Ishikawa (cell line): ENCODE measurements around the gene VTI1A.

Source experiments
- CEBPB ChIP-seq: IDR thresholded peaks from 2 replicates; pipeline ENCODE4 v1.6.1; 2012
- CREB1 ChIP-seq: IDR thresholded peaks from 2 replicates; pipeline ENCODE4 v1.6.1; 2012; ENCODE audit warnings: low read depth
- EGR1 ChIP-seq: IDR thresholded peaks from 2 replicates; pipeline ENCODE4 v1.6.1; 2012
- EP300 ChIP-seq: IDR thresholded peaks from 2 replicates; pipeline ENCODE4 v1.6.1; 2012; ENCODE audit warnings: borderline replicate concordance
- FOXM1 ChIP-seq: IDR thresholded peaks from 2 replicates; pipeline ENCODE4 v1.6.1; 2012; ENCODE audit warnings: low read depth, borderline replicate concordance
- NFIC ChIP-seq: IDR thresholded peaks from 2 replicates; pipeline ENCODE4 v1.6.1; 2012
- RAD21 ChIP-seq: IDR thresholded peaks from 2 replicates; pipeline ENCODE4 v1.6.1; 2012; ENCODE audit warnings: low read depth
- TAF1 ChIP-seq: IDR thresholded peaks from 2 replicates; pipeline ENCODE4 v1.6.1; 2012; ENCODE audit warnings: low read depth, mild to moderate bottlenecking
- TCF12 ChIP-seq: IDR thresholded peaks from 2 replicates; pipeline ENCODE4 v1.6.1; 2012; ENCODE audit warnings: low read depth
- TEAD4 ChIP-seq: IDR thresholded peaks from 2 replicates; pipeline ENCODE4 v1.6.1; 2012
- YY1 ChIP-seq: IDR thresholded peaks from 2 replicates; pipeline ENCODE4 v1.6.1; 2012; ENCODE audit warnings: low read depth
- ZBTB7A ChIP-seq: IDR thresholded peaks from 2 replicates; pipeline ENCODE4 v1.6.1; 2012; ENCODE audit warnings: low read depth
- TF ChIP-seq, protein P1 (sequence below): IDR thresholded peaks from 2 replicates; pipeline ENCODE4 v1.6.1; 2012
- TF ChIP-seq, protein P2 (sequence below): IDR thresholded peaks from 2 replicates; pipeline ENCODE4 v1.6.1; 2012; ENCODE audit warnings: low read depth, mild to moderate bottlenecking
- TF ChIP-seq, protein P3 (sequence below): IDR thresholded peaks from 2 replicates; pipeline ENCODE4 v1.6.1; 2012

Gene VTI1A

DNA sequence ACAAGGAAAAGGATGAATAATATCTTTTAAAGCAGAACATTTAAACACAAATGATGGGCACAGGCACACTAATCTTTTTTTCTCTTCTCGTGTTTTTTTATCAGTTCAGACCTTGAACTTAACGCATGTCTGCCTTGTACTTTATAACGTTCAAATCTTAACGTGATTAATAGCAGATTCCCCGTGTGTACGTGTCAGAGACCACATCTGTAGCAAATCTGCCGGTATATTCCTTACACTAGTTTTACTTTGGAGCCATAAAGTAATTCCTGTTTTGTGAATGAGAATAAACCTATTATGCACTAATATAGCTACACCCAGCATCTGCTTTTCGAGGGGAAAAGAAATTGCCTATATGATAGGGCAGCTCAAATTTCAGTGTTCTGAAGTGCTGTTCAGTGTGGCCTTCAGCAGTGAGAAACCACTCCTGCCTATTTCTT lies 337.0 kb downstream of the VTI1A start:
- TF ChIP-seq ZBTB7A = no peak
- no peak for TF ChIP-seq TEAD4
- no peak for TF ChIP-seq RAD21
- TF ChIP-seq EP300 = no peak
- TF ChIP-seq TCF12 = no peak
- no peak for TF ChIP-seq YY1
- no peak for TF ChIP-seq EGR1
- TF ChIP-seq, protein P1, sequence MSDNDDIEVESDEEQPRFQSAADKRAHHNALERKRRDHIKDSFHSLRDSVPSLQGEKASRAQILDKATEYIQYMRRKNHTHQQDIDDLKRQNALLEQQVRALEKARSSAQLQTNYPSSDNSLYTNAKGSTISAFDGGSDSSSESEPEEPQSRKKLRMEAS = no peak
- TF ChIP-seq, protein P2, sequence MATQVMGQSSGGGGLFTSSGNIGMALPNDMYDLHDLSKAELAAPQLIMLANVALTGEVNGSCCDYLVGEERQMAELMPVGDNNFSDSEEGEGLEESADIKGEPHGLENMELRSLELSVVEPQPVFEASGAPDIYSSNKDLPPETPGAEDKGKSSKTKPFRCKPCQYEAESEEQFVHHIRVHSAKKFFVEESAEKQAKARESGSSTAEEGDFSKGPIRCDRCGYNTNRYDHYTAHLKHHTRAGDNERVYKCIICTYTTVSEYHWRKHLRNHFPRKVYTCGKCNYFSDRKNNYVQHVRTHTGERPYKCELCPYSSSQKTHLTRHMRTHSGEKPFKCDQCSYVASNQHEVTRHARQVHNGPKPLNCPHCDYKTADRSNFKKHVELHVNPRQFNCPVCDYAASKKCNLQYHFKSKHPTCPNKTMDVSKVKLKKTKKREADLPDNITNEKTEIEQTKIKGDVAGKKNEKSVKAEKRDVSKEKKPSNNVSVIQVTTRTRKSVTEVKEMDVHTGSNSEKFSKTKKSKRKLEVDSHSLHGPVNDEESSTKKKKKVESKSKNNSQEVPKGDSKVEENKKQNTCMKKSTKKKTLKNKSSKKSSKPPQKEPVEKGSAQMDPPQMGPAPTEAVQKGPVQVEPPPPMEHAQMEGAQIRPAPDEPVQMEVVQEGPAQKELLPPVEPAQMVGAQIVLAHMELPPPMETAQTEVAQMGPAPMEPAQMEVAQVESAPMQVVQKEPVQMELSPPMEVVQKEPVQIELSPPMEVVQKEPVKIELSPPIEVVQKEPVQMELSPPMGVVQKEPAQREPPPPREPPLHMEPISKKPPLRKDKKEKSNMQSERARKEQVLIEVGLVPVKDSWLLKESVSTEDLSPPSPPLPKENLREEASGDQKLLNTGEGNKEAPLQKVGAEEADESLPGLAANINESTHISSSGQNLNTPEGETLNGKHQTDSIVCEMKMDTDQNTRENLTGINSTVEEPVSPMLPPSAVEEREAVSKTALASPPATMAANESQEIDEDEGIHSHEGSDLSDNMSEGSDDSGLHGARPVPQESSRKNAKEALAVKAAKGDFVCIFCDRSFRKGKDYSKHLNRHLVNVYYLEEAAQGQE = no peak
- TF ChIP-seq NFIC = no peak
- TF ChIP-seq CEBPB = no peak
- no peak for TF ChIP-seq TAF1
- TF ChIP-seq CREB1 = no peak
- TF ChIP-seq, protein P3, sequence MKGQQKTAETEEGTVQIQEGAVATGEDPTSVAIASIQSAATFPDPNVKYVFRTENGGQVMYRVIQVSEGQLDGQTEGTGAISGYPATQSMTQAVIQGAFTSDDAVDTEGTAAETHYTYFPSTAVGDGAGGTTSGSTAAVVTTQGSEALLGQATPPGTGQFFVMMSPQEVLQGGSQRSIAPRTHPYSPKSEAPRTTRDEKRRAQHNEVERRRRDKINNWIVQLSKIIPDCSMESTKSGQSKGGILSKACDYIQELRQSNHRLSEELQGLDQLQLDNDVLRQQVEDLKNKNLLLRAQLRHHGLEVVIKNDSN = no peak
- no peak for TF ChIP-seq FOXM1

DNA sequence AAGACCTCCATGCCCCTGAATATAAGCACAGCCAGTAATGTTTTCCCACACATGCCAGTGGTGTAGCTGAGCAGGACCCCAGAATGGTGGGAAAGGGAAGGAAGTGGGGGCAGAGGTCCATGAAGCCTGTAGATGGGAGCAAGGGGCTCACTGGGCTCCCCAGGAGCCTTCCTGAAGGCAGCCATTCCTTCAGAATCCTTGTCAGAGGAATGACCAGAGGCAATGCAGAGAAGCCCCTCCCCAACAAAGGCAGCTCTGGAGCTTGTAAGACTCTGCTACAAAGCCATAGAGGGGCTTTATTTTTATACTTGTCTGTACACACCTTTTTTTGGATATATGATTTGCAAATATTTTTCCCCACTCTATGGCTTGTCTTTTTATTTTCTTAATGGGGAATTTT lies 338.1 kb downstream of the VTI1A start:
- TF ChIP-seq CEBPB (no peak), EGR1 (no peak), RAD21 (no peak), YY1 (no peak), NFIC (no peak), CREB1 (no peak), TEAD4 (no peak), FOXM1 (no peak), EP300 (no peak), TCF12 (no peak), TAF1 (no peak), ZBTB7A (no peak)
- TF ChIP-seq, protein P1 = no peak
- TF ChIP-seq, protein P2 = no peak
- TF ChIP-seq, protein P3 = no peak

DNA sequence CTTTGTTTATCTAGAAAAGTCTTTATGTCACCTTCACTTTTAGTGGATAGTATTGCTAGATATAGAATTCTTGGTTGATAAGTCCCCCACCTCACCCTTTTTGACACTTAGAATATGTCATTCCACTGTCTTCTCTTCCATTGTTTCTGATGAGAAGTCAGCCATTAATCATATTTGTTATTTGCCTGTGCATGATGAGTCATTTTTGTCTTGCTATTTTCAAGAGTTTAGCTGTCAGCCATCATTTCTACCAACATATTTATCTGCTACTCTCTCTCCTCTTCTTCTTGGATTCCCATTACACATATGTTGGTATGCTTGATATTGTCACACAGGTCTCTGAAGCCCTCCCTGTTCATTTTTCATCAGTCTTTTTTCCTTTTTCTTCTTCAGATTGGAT lies 342.2 kb downstream of the VTI1A start:
- TF ChIP-seq TCF12 = no peak
- TF ChIP-seq, protein P2 = no peak

DNA sequence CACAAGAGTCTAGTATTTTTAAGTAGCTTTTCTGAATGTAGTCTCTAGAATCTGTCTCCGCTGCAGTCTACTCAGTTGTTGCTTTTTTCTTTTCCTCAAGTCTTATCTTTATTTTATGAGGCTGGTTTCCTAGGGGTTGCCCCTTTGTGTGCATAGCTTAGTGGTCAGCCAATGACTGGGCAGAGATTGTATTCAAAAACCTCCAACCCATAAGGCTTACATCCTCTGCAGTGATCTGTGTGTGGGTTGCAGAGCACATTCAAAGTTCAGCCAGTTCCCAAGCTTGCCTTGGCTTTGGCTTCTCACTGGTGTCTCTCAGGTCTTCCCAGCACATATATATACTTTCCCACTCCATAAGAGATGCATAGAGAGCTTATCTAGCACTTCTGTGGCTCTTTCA lies 343.0 kb downstream of the VTI1A start:
- TF ChIP-seq FOXM1 (no peak), EP300 (no peak), EGR1 (no peak), TCF12 (no peak), CEBPB (no peak), CREB1 (no peak), TAF1 (no peak), NFIC (no peak), YY1 (no peak), ZBTB7A (no peak), RAD21 (no peak), TEAD4 (no peak)
- TF ChIP-seq, protein P1 = no peak
- TF ChIP-seq, protein P3 = no peak
- TF ChIP-seq, protein P2 = no peak
